Activated CD4-positive, alpha-beta T cell treated with anti-CD3 and anti-CD28 coated beads for 4 hours (primary cell): Measurements from ENCODE around the gene ZDHHC24.
"Not testable (repeated sequence)": the region's sequence is repeated elsewhere in the genome, so short reads cannot be mapped to it uniquely, and the experiment has no call there.

Experiments used
- DNase-seq, 2 donors: peaks; one replicate each; pipeline ENCODE4 v3.0.0-alpha.2; 2020

The ZDHHC24 gene

GRCh38 chr11:66543263-66544107 lies 2.4 kb downstream of the ZDHHC24 start:
- peak; percentile 20 to 35 for DNase-seq

- DNase-seq = no peak
These were observed 3.5 kb downstream of the ZDHHC24 start for GRCh38 chr11:66542362-66542761.

GRCh38 chr11:66541892-66542291 lies 4.0 kb downstream of the ZDHHC24 start:
- no peak for DNase-seq

DNA sequence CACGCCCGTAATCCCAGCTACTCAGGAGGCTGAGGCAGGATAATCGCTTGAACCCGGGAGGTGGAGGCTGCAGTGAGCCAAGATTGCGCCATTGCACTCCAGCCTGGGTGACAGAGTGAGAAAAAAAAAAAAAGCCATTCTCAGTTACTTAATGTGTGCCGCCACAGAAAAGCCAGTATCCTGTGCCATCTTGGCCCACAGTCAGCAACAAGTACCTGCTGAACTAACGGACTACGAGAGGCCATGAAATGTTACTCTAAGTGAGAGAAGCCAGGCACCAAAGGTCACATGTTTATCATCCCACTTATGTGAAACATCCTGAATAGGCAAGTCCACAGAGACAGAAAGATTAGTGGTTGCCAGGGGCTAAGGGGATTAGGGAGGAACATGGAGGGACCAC lies 5.2 kb downstream of the ZDHHC24 start:
- not testable (repeated sequence) for DNase-seq

DNA sequence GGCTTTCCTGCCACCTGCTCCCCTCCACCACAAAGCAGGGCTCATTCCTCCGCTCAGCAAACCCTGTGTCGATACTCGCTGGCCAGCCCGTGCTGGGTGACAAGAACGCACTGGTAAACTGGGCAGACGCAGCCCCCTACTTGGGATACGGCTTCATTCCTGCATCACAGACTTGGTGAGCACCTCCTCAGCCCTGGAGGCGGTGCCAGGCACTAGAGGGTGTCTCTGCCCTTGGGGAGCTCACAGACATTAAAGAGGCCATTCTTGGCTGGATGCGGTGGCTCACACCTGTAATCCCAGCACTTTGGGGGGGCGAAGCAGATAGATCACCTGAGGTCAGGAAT lies 6.0 kb downstream of the ZDHHC24 start:
- no peak for DNase-seq

DNA sequence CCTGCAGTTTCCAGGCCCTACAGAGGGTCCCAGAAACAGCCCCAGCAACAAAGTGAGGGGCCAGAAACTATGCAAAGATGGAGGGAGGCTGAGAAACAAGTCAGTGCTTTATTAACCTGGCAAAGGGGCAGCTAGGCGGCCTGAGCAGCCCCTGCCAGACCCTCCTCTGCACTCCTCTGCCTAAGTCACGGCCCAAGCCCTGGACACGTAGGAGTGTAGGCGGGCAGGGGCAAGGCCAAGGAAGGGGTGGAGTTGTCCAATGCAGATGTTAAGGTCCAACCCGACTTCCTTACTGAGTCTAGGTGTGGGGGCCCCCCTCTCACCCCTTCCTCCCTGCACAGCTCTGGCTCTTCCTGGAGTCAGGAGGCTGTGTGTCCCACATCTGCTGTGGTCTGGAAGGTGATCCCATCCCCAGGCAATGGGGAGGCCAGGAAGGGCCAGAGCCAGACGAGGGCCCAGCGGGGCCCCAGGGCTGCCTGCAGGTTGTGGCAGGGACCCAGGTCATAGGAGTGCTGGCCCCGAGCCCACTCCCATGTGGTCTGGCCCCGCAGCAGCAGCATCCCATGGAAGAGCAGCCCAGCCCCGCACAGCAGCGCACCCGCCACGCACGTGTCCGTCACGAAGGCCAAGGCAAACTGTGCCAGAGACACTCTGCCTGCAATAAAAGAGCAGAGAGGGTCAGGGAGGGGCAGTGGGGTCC lies 6.5 kb downstream of the ZDHHC24 start:
- no peak for DNase-seq

DNA sequence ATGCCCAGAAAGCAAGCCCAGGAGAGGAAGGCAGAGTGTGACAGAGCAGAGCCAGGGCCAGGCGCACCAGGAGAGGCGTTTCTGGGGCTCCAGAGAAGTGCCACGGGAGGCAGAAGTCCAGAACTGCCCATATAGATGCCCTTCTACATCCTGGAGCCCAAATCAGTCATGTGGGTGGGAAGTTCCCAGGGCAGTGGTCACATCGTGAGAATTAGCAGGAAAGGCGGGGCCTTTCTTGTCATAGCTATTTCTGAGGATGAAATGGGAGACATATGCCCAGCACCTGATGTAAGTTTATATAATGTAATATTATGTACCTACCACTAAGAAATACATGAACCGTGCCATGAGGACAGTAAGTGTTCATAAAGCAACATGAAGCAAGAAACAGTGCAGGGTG lies 13.1 kb downstream of the ZDHHC24 start:
- DNase-seq = no peak

DNA sequence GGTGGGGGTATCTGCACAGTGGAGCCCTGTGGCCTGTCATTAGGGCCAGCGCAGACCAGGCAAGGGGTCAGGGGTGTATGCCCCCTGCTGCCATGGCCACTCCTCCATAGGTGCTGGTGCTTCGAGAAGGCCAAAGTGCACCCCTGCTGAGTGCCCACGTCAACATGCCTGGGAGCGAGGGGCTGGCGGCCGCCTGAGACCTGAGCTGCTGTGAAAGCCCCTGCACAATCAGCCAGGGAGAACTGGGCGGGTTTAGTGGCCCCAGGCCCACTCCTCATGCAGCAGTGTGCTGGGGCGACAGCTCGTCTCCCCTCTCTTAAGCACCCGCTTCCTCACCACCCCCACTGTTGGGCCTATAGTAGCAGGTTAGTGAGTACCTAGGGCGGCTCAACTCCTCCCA lies 14.0 kb downstream of the ZDHHC24 start:
- no peak for DNase-seq

DNA sequence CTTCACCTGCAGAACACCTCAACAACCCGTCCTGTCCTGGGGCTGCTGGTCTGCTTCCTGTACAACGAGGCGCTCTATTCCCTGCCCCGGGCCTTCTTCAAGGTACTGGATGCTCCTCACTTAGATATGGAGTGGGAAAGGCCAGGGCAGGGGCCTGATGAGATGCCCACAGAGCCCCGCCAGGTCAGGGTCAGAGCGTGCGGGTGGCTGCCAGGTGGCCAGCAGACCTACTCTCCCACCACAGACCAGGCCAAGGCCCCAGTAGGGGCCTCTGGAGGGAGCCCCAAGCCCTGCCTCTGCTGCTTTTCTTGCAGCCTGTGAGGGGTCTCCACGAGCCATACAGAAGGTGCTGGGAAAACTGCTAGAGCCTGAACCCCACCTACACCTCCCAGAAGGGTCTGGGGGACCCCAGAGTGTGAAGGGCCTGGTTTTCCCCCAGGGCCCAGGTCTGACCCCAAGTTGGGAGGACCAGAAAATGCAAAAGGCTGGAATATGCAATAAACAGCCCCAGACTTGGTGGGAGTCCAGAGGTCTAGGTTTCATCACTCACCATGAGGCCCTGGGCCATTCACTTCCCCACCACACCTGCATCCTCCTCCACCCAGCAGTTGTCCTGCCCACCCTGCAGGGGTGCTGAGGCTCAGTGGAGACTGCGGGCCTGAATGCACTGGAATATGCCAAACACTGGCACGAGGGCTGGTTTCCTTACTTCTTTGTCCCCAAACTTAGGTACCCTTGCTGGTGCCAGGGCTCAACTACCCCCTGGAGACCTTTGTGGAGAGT lies 14.7 kb downstream of the ZDHHC24 start:
- no peak for DNase-seq

GRCh38 chr11:66529655-66530054 lies 16.2 kb downstream of the ZDHHC24 start:
- DNase-seq = no peak

DNA sequence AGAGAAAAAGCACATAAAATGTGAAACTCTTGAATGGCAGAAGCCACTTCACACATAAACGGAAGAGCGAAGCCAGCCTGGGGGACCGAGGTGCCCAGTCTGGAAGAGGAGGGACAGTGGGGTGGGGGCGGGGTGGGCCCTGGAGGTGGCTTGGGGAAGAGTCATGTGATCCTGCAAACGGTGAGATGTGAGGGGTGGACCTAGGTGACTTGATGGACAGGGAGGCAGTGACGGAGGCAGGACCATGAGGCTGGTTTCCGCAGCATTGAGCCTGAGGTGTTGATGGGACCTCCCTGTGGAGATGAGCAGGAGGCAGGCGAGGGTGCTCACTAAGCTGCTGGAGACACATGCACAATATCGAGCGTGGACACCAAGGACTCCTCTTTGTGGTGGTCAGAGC lies 16.8 kb downstream of the ZDHHC24 start:
- no peak for DNase-seq

DNA sequence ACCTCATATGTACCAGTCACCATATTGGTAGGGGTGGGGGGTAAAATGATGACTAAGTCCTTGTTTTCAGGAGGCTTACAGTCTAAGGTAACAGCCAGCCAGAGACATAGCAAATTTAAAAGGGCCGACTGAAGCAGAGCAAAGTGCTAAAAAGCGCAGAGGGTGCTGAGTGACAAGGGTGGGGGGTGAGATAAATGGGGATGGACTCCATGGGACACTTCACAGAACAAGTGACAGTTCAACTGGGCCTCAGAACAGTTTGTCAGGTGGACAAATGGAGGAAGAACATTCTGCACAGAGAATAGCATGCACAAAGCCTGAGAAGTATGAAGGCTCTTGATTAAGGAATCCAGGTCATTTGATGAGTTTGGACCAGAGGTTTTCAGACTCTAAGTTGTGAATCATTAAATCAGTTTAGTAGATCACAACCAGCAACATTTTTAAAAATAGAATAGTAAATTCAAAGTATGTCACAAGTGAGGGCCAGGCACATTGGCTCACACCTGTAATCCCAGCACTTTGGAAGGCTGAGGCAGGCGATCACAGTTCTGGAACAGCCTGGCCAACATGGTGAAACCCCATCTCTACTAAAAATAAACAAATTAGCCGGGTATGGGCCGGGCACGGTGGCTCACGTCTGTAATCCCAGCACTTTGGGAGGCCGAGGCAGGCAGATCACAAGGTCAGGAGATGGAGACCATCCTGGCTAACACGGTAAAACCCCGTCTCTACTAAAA lies 21.4 kb downstream of the ZDHHC24 start:
- DNase-seq = no peak

DNA sequence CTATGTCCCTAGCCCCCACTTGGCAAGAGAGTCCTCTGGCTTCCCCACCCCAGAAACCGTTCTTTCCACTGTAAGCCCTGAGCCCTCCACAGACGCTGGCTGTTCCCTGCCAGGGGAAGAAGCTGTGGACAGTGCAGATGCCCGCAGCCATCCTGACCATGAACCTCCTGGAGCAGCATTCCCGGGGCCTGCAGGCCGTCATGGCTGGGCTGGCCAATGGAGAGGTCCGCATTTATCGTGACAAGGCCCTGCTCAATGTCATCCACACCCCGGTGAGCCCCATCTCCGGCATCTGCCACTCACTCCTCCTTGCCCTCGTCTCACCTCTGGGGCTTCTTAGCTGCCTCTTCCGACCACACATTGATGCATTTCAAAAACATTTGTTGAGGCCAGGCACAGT lies 22.2 kb downstream of the ZDHHC24 start:
- DNase-seq = no peak

GRCh38 chr11:66510990-66511339 lies 34.9 kb downstream of the ZDHHC24 start:
- DNase-seq = no peak

DNA sequence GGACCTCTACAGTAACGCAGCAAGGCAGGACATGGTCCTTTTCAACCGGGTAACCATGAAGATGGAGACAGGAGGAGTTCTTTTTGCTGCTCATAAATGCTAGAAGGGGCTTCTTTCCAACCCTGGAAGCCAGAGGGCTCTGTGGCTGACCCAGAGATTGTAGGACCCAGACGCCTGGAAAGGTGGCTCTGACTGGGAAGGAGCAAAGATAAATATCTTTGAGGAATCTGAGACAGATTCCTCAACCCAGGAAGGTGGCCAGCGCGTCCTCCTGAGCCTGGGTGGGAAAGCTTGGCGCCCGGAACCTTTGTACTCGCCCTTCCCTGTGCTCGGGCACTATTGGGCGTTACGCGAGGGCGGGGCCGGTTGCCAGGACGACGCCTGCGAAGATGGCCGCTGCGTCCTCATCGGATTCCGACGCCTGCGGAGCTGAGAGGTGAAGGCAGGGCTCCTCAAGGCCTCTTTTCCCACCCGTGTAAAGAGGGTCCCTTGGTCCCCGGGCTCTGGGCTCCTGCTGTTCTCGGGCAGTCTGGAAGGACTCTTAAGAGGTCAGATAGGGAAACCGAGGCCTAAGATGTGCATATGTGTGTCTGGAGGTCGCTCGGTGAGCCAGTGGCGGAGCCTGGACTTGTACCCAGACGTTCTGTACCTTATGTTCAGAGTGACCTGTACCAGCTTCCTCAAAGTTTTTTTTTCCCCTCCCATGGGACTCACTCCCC lies 35.4 kb downstream of the ZDHHC24 start, which contains the start of gene BBS1:
Gene BBS1 (plus strand): TSS at position 365 of the 719 bp plus-strand sequence. CDS start 25 bp downstream, at position 390.
- DNase-seq = peak; percentile 81 to 82

GRCh38 chr11:66509131-66509561 lies 36.7 kb downstream of the ZDHHC24 start:
- no peak for DNase-seq

DNA sequence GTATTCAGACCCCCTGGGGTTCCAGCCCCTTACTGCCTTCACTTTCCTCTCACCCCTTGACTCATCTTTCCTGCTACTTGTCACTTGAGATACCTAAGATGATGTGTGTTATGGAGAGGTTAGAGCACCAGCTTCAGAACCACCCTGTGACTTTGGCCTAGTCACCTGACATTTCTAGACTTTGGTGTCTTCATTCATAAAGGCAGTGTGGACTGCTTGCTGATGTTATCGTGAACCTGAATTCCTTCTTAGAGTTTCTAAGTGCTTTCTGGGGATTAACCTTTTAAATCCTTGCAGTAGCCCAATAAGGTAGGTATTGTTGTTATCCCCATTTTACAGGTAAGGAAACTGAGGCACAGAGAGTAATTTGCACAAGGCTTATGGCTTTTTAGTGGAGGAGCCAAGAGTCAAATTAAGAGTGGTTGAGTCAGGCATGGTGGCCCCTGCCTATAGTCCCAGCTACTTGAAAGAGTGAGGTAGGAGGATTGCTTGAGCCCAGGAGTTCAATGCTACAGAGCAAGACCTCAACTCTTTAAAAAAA lies 40.5 kb downstream of the ZDHHC24 start:
- DNase-seq = no peak

DNA sequence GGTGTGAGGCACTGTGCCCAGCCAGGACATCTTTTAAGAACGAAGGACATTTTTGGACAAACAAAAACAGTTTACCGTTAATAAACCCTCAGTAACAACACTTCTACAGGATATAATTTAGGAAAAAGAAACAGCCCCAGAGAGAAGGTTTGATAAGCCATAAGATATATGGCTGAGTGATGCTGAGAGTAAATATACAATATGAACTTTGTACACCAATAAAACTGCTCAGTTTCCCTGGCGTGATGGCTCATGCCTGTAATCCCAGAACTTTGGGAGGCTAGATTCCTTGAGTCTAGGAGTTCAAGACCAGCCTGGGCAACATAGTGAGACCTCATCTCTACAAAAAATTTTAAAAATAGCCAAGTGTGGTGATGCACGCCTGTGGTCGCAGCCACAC lies 47.3 kb downstream of the ZDHHC24 start:
- DNase-seq = no peak

- DNase-seq = no peak
These were observed 48.6 kb downstream of the ZDHHC24 start for GRCh38 chr11:66497206-66497605.

DNA sequence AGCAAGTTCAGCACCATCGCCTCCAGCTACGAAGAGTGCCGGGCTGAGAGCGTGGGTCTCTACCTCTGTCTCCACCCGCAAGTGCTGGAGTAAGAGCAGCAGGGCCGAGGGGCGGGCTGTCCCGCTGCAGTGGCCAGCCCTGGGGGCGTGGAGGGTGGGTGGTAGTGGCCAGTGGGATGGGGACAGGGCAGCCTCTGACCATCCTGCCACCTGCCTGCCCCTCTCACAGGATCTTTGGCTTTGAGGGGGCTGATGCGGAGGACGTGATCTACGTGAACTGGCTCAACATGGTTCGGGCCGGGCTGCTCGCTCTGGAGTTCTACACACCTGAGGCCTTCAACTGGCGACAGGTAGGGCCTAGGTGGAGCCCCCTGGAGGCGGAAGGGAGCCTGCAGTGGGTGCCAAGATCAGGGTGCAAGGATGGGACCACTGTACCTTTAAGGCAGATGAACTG lies 50.4 kb downstream of the ZDHHC24 start:
- DNase-seq = no peak

GRCh38 chr11:66494935-66495334 lies 50.9 kb downstream of the ZDHHC24 start:
- no peak for DNase-seq

GRCh38 chr11:66494458-66494857 lies 51.4 kb downstream of the ZDHHC24 start:
- DNase-seq = no peak
